K562 (cell line): ENCODE data around the gene CBX3. TPM values are rescaled to one million over a fixed set of nuclear protein-coding genes. Genes with fewer than 3 reads are reported as not detected.

ENCODE experiments used
- ATAC-seq: fragments of 200-7000 bp; cut with Tn5 transposase; 3 replicates; pipeline ENCODE4 v1.9.1; 2020; ENCODE audit warnings: moderate library complexity
- Bru-seq: library from RNA; stranded (reverse); fragments of 400-500 nt; gene quantifications from one replicate; lab custom pipeline; 2021; lab: Mats Ljungman, UMichigan
- BruChase-seq, 2 experiments: library from RNA; stranded (reverse); fragments of 400-500 nt; gene quantifications; one replicate each; lab custom pipeline; 2021; lab: Mats Ljungman, UMichigan
- BruUV-seq: library from RNA; stranded (reverse); fragments of 400-500 nt; replicated peaks from 2 replicates; lab custom pipeline; 2021; lab: Mats Ljungman, UMichigan
- CTCF ChIA-PET: fragments of 300-600 bp; formaldehyde crosslinking; extraction: SDS; loops from one replicate; lab custom pipeline; 2021; ENCODE audit warnings: low intra/inter-chr PET ratio; lab: Yijun Ruan, JAX
- POLR2A ChIA-PET: fragments of 300-600, 350-650 bp; sonication (Branson Sonifier 250); formaldehyde crosslinking; extraction: SDS; loops from one replicate; lab custom pipeline; 2021; ENCODE audit warnings: antibody characterized with exemption, inconsistent platforms; lab: Yijun Ruan, JAX
- DNase-seq, 4 experiments: peaks; one replicate each; pipeline versions ENCODE4 v3.0.0 to v3.0.0-alpha.2; 2011 to 2018; ENCODE audit warnings: low spot score in 3 of 4, mixed read lengths in 3 of 4; ENCODE audit errors: extremely low read depth in 1 of 4
- FAIRE-seq: peaks from 2 replicates; lab custom pipeline; 2011; peaks lifted over from hg19 to GRCh38; lab: Jason Lieb, UNC
- H2AFZ ChIP-seq: 2 replicates; pipeline ENCODE4 v1.6.0; 2011; ENCODE audit warnings: low read depth, low read length, control low read depth, inconsistent platforms
- H3K27ac ChIP-seq: fragments of 200-600 bp; 3 replicates; pipeline ENCODE4 v1.8.0; 2011; ENCODE audit warnings: low read depth, mild to moderate bottlenecking, control low read depth, inconsistent platforms, low read length, moderate library complexity, mixed read lengths; ENCODE audit errors: extremely low read depth
- H3K27me3 ChIP-seq, 2 experiments: fragments of 300-600 bp in 1 of 2; 2 replicates in 1 of 2; 3 replicates in 1 of 2; pipeline versions ENCODE4 v1.6.0 to v1.8.0; 2011; ENCODE audit warnings: inconsistent platforms in 2 of 2, low read length in 2 of 2, mild to moderate bottlenecking in 1 of 2, mixed read lengths in 1 of 2, moderate library complexity in 1 of 2; ENCODE audit not compliant: control insufficient read depth in 2 of 2, insufficient read depth in 2 of 2
- H3K36me3 ChIP-seq: fragments of 300-600 bp; 3 replicates; pipeline ENCODE4 v1.8.0; 2011; ENCODE audit warnings: mild to moderate bottlenecking, low read length, inconsistent platforms; ENCODE audit not compliant: control insufficient read depth, insufficient read depth
- H3K4me1 ChIP-seq, 2 experiments: fragments of 200-600 bp in 1 of 2; replicated peaks in 1 of 2; 2 replicates in 1 of 2; 3 replicates in 1 of 2; pipeline versions ENCODE4 v1.5.1 to v1.8.0; 2011; ENCODE audit warnings: inconsistent platforms in 2 of 2, low read length in 2 of 2, mild to moderate bottlenecking in 1 of 2, mixed read lengths in 1 of 2, moderate library complexity in 1 of 2; ENCODE audit not compliant: control insufficient read depth in 2 of 2, insufficient read depth in 2 of 2
- H3K4me2 ChIP-seq: 2 replicates; pipeline ENCODE4 v1.6.1; 2011; ENCODE audit warnings: low read length, control low read depth, inconsistent platforms, mixed read lengths; ENCODE audit not compliant: insufficient read depth
- H3K4me3 ChIP-seq: fragments of 200-600 bp; sonication (generic), shearing (Covaris generic); 2 replicates; pipeline ENCODE4 v1.5.1; 2016; ENCODE audit warnings: control low read depth, inconsistent platforms
- H3K79me2 ChIP-seq: fragments of 200-600 bp; 3 replicates; pipeline ENCODE4 v1.8.0; 2011; ENCODE audit warnings: low read length, inconsistent platforms; ENCODE audit not compliant: control insufficient read depth, insufficient read depth
- H3K9ac ChIP-seq, 2 experiments: 2 replicates each; pipeline versions ENCODE4 v1.6.0 to v1.6.1; 2011; ENCODE audit warnings: low read depth in 2 of 2, low read length in 2 of 2, control low read depth in 1 of 2, inconsistent platforms in 1 of 2, mild to moderate bottlenecking in 1 of 2, mixed read lengths in 1 of 2; ENCODE audit not compliant: insufficient read depth in 1 of 2
- H3K9me1 ChIP-seq: one replicate; pipeline ENCODE4 v1.6.0; 2011; ENCODE audit warnings: inconsistent platforms, mild to moderate bottlenecking, low read length, moderate library complexity; ENCODE audit not compliant: control insufficient read depth, insufficient read depth
- H3K9me3 ChIP-seq: replicated peaks from 2 replicates; pipeline ENCODE4 v1.5.1; 2011; ENCODE audit warnings: low read depth, low read length, inconsistent platforms; ENCODE audit not compliant: control insufficient read depth, insufficient read depth
- H4K20me1 ChIP-seq: replicated peaks from 2 replicates; pipeline ENCODE4 v1.6.1; 2011; ENCODE audit warnings: low read length, inconsistent platforms, mixed read lengths; ENCODE audit not compliant: control insufficient read depth, insufficient read depth
- BMI1 ChIP-seq: fragments of 150-350 bp; IDR thresholded peaks from 2 replicates; pipeline ENCODE4 v1.6.1; 2014; ENCODE audit warnings: low read length
- CBX3 ChIP-seq, 2 experiments: IDR thresholded peaks; 1 replicate in 1 of 2; 2 replicates in 1 of 2; pipeline ENCODE4 v1.6.1; 2012; ENCODE audit warnings: inconsistent platforms in 2 of 2, low read length in 2 of 2, borderline replicate concordance in 1 of 2, control low read depth in 1 of 2
- MAFG ChIP-seq: fragments of 450-650 bp; conservative IDR thresholded peaks from 2 replicates; pipeline ENCODE4 v1.6.1; 2016; ENCODE audit warnings: missing genetic modification characterization, missing compliant biosample characterization
- NFE2L1 ChIP-seq: fragments of 450-650 bp; IDR thresholded peaks from 2 replicates; pipeline ENCODE4 v1.6.1; 2016; ENCODE audit warnings: missing genetic modification characterization, low read depth, mild to moderate bottlenecking, missing compliant biosample characterization, moderate library complexity, borderline replicate concordance
- TAF9B ChIP-seq: fragments of 450-650 bp; IDR thresholded peaks from 2 replicates; pipeline ENCODE4 v1.6.1; 2018; ENCODE audit warnings: mild to moderate bottlenecking; ENCODE audit not compliant: partially characterized antibody
- TFE3 ChIP-seq: fragments of 450-650 bp; formaldehyde crosslinking; IDR thresholded peaks from 2 replicates; pipeline ENCODE4 v1.4.0; 2020; ENCODE audit warnings: mild to moderate bottlenecking, mixed read lengths
- U2AF2 ChIP-seq: fragments of 200-400 bp; formaldehyde crosslinking; optimal IDR thresholded peaks from 2 replicates; pipeline ENCODE3; 2017; ENCODE audit warnings: low read depth, mild to moderate bottlenecking, low read length
- XRCC5 ChIP-seq: fragments of 200-400 bp; formaldehyde crosslinking; IDR thresholded peaks from 2 replicates; pipeline ENCODE4 v1.6.1; 2017; ENCODE audit warnings: low read depth, mild to moderate bottlenecking, low read length
- ZNF263 ChIP-seq: sonication (generic); formaldehyde crosslinking; IDR thresholded peaks from 2 replicates; pipeline ENCODE4 v1.8.0; 2022; ENCODE audit warnings: mild to moderate bottlenecking, missing genetic modification reagents, borderline replicate concordance
- ZNF586 ChIP-seq: fragments of 450-650 bp; formaldehyde crosslinking; conservative IDR thresholded peaks from 2 replicates; pipeline ENCODE4 v1.4.0; 2020; ENCODE audit warnings: mild to moderate bottlenecking, moderate library complexity
- WGBS: fragments of 100-300 bp; shearing (Covaris generic); methylation state at CpG from one replicate; pipeline ENCODE4 v1.1.6; 2016; ENCODE audit warnings: low coverage, mixed read lengths; ENCODE audit not compliant: insufficient coverage; ENCODE audit errors: missing lambda C conversion rate; 5-methylcytosine and 5-hydroxymethylcytosine counted together
- in situ Hi-C: fragments of 300-500 bp; cut with MboI; formaldehyde crosslinking; loops from 4 replicates; pipeline ENCODE4 v1.15.0; 2018; ENCODE audit warnings: inconsistent platforms, mixed read lengths
- intact Hi-C: fragments of 100-400 bp; cut with micrococcal nuclease; formaldehyde crosslinking; loops from 2 replicates; pipeline ENCODE4 v1.14.2; 2022
- long read RNA-seq, 3 experiments: library from polyadenylated mRNA in 2 of 3; library from RNA in 1 of 3; unstranded in 2 of 3; stranded (forward) in 1 of 3; transcript quantifications; one replicate each; pipeline ENCODE4 v2.0.0, GENCODE V29; 2019 to 2022
- polyA minus RNA-seq, 3 experiments: library from RNA; depleted of rRNA, polyadenylated mRNA; stranded (reverse); fragments of >200 nt; gene quantifications; 2 replicates each; pipeline ENCODE4 v1.2.3, GENCODE V29; 2011
- polyA plus RNA-seq, 8 experiments: library from polyadenylated mRNA; depleted of rRNA in 4 of 8; stranded (reverse) in 5 of 8; unstranded in 3 of 8; fragments of >200 nt; fragmentation: Nextera tagmentation in 2 of 8; fragmentation: Illumina TruSeq in 1 of 8; extraction: Ambion mirVana in 2 of 8; extraction: Trizol in 1 of 8; gene quantifications; 2 replicates each; pipeline versions ENCODE4 v1.2.1 to v1.2.3, GENCODE V29; 2011 to 2014; ENCODE audit warnings: inconsistent platforms in 1 of 8, missing spikeins in 1 of 8
- total RNA-seq, 7 experiments: library from RNA; depleted of rRNA in 6 of 7; stranded (reverse); fragments of >200 nt in 6 of 7; fragmentation: Illumina TruSeq in 2 of 7; extraction: Trizol in 2 of 7; gene quantifications; 2 replicates each; pipeline versions ENCODE4 v1.2.1 to v1.2.3, GENCODE V29; 2011 to 2021; ENCODE audit warnings: low replicate concordance in 1 of 7

The CBX3 gene
- total RNA-seq (2011; cell fraction: chromatin; rRNA removed; ENCODE audit: low replicate concordance): 99.0 and 229 TPM in 2 replicates
- total RNA-seq (2011; cell fraction: nucleolus; rRNA removed): 91.9 and 108 TPM in 2 replicates
- total RNA-seq (2011; cell fraction: nucleoplasm; rRNA removed): 152 and 198 TPM in 2 replicates
- total RNA-seq (2014; rRNA removed): 210 and 244 TPM in 2 replicates
- total RNA-seq (2014; rRNA removed; fragmentation: Illumina TruSeq; extraction: Trizol): 413 and 480 TPM in 2 replicates
- 337 and 363 TPM in 2 replicates for total RNA-seq (2015; rRNA removed; fragmentation: Illumina TruSeq; extraction: Trizol)
- 253 and 256 TPM in 2 replicates for total RNA-seq (2021)
- 293 and 364 TPM in 2 replicates for polyA plus RNA-seq (2011; rRNA removed)
- polyA plus RNA-seq (2011; cell fraction: cytosol; rRNA removed): 75.2 and 113 TPM in 2 replicates
- 155 and 212 TPM in 2 replicates for polyA plus RNA-seq (2011; cell fraction: nucleus; rRNA removed)
- polyA plus RNA-seq (2012): 208 and 278 TPM in 2 replicates
- polyA plus RNA-seq (2014; fragmentation: Illumina TruSeq; extraction: Trizol): 310 and 328 TPM in 2 replicates
- 100 to 1,000 TPM; 198 to 245 TPM for polyA plus RNA-seq (2014; fragmentation: Nextera tagmentation; extraction: Ambion mirVana)
- polyA plus RNA-seq (2014; rRNA removed): 389 and 408 TPM in 2 replicates
- polyA minus RNA-seq (2011; rRNA and poly(A)+ RNA removed): 124 and 155 TPM in 2 replicates
- polyA minus RNA-seq (2011; cell fraction: cytosol; rRNA and poly(A)+ RNA removed): 51.7 and 53.1 TPM in 2 replicates
- 135 and 212 TPM in 2 replicates for polyA minus RNA-seq (2011; cell fraction: nucleus; rRNA and poly(A)+ RNA removed)
- percentile 98 among the genes with signal in this experiment for Bru-seq, nascent RNA
- percentile 98 among the genes with signal in this experiment for BruChase-seq, experiment 1, labeled RNA remaining after a 2-hour chase
- percentile 98 among the genes with signal in this experiment for BruChase-seq, experiment 2, labeled RNA remaining after a 6-hour chase
- long read RNA-seq, experiment 1, transcript CBX3-201 (6 exons, 2,128 nt): minor isoform, 33 of 1,454 reads
- long read RNA-seq, experiment 1, transcript CBX3-202 (6 exons, 1,857 nt): major isoform, 981 of 1,454 reads
- long read RNA-seq, experiment 1, transcript CBX3-203 (6 exons, 1,717 nt): minor isoform, 29 of 1,454 reads
- long read RNA-seq, experiment 1, transcript CBX3-206 (3 exons, 860 nt): minor isoform, 6 of 1,454 reads
- long read RNA-seq, experiment 1, partial matches to known transcripts: 224 of 1,454 reads
- long read RNA-seq, experiment 1, other reads (novel, unspliced or antisense): 181 of 1,454 reads
- long read RNA-seq, experiment 2, transcript CBX3-201 (6 exons, 2,128 nt): minor isoform, 6 of 406 reads
- long read RNA-seq, experiment 2, transcript CBX3-206 (3 exons, 860 nt): minor isoform, 6 of 406 reads
- long read RNA-seq, experiment 2, transcript CBX3-202 (6 exons, 1,857 nt): major isoform, 117 of 406 reads
- long read RNA-seq, experiment 2, partial matches to known transcripts: 118 of 406 reads
- long read RNA-seq, experiment 2, other reads (novel, unspliced or antisense): 157 of 406 reads
- long read RNA-seq, experiment 3, transcript CBX3-203 (6 exons, 1,717 nt): minor isoform, 7 of 296 reads
- long read RNA-seq, experiment 3, transcript CBX3-202 (6 exons, 1,857 nt): major isoform, 217 of 296 reads
- long read RNA-seq, experiment 3, partial matches to known transcripts: 36 of 296 reads
- long read RNA-seq, experiment 3, other reads (novel, unspliced or antisense): 31 of 296 reads

GRCh38 chr7:26201247-26202018 is at the start of gene CBX3:
Gene CBX3 (plus strand): TSS chr7:26201745. CDS start chr7:26202999, 1,254 bp downstream.
- H3K4me3 ChIP-seq: peak within 1 kb of the TSS; percentile 76
- WGBS: 2% methylated on average over 13 of the region's 86 CpGs
- peak within 1 kb of the TSS; percentile 97 for H3K27ac ChIP-seq
- peaks cover 93% of the 10 kb centered on the region for H3K79me2 ChIP-seq
- ATAC-seq (peak; percentile 66), FAIRE-seq (peak; percentile 44), DNase-seq (peak; percentile 85 to 97 (median 89))
- peak within 1 kb of the TSS; percentile 89 for H3K4me2 ChIP-seq
- peak within 1 kb of the TSS; percentile 74 for H2AFZ ChIP-seq
- peak within 1 kb of the TSS; percentile 99 for H3K9ac ChIP-seq
- H3K27me3 ChIP-seq: no peaks in the 10 kb centered on the region
- peaks cover 0 to 20% of the 10 kb centered on the region in 2 experiments; a peak in 3 of 5 replicates for H3K4me1 ChIP-seq
- no TSS peak for BruUV-seq
- CTCF ChIA-PET: interaction anchor here (0.6 kb wide), 1 partner anchor 164 kb away, joined by 4 read pairs; no protein-coding TSS in a partner anchor
- H3K9me1 ChIP-seq: peaks cover 5% of the 10 kb centered on the region
- no peaks in the 10 kb centered on the region for H3K9me3 ChIP-seq
- intact Hi-C loops: loop anchor here (1.0 to 10.0 kb wide), 5 partner anchors 83 to 339 kb away; no protein-coding TSS in a partner anchor
- H4K20me1 ChIP-seq: peaks cover 44% of the 10 kb centered on the region
- in situ Hi-C loops: no loop called here
- POLR2A ChIA-PET: interaction anchor here (0.6 to 5.1 kb wide), 12 partner anchors 10 to 589 kb away, joined by 3 to 61 read pairs (median 5); partner anchors contain the start of gene NFE2L3
- H3K36me3 ChIP-seq: peaks cover 70% of the 10 kb centered on the region
- TF ChIP-seq CBX3 (IDR thresholded peaks at IDR 0.05; ENCODE audit: borderline replicate concordance in 1 of 2, low read length in 2 of 2) (peak in 1 of 2 experiments; percentile 6; a peak in 1 of 3 replicates), MAFG (tag) (no peak), TFE3 (CRISPR knock-in tag) (no peak), TAF9B (peak; percentile 67), U2AF2 (no peak), XRCC5 (no peak), BMI1 (no peak), ZNF586 (CRISPR knock-in tag) (no peak), NFE2L1 (tag) (no peak), ZNF263 (no peak; the same call in 1 of the 2 replicates)
